ENCODE measurements around the gene H2BK1. TPM values are rescaled to one million over a fixed set of nuclear protein-coding genes. Genes with fewer than 3 reads are reported as not detected.

The H2BK1 gene
- total and polyA plus RNA-seq, 7 donors = 0.83 TPM; not detected in 6

DNA sequence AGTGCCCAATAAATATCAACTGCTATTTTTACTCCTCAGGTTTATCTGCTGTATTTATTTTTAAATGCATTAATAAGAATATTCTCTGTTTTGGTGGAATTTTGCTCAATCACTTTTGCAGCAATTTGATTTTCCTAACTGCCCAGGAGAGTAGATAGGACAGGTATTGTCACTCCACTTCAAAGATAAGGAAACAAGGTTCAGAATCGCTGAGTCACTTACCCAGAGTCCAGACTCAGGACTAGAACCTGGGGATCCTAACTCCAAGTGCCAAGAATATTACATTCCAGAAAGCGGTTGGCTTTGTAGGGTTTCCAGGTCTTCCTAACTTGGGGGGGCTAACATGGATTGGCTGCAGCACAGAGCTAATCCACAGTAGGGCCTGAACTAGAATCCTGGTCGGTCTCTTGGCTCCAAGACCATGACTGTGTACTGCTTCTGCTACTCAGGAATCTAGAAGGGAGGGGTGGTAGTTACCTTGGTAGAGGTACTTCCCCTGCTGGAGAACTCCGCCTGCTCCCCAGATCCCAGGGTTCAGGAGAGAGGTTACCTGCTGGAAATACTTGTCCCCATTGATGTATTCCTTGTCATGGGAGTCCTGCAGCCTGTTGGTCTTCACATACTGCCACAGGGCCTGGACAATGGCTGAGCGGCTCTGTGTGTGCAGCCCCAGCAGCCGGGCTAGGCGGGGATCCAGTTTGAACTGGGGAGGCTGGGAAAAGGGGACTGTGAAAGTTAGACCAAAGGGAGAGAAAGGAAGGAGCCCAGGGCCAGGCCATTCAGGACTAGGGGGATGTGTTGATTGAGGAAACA, 30.9 kb upstream of the H2BK1 start:
- WGBS, 3 donors = 74 to 85% (median 77%) methylated on average over 7 of the region's 7 CpGs
- peaks cover 51% of the 10 kb centered on the region for H3K4me1 ChIP-seq
- no peak for TF ChIP-seq CTCF (IDR thresholded peaks at IDR 0.05)
- H3K4me3 ChIP-seq = no peak overlapping the region
- ATAC-seq (no peak), DNase-seq (no peak)
- H3K36me3 ChIP-seq (ENCODE audit: insufficient read depth in 1 of 2, low read depth in 1 of 2) = peaks cover 0 to 79% of the 10 kb centered on the region in 2 donors
- intact Hi-C loops (cut with DNase I) = loop anchor here (5.0 kb wide), 3 partner anchors 49 to 119 kb away; no protein-coding TSS in a partner anchor
- peak overlapping the region; percentile 42 for H3K27ac ChIP-seq
- H3K27me3 ChIP-seq (ENCODE audit: insufficient read depth in 3 of 3, low read length in 2 of 3) = no peaks in the 10 kb centered on the region
- H3K9me3 ChIP-seq = no peaks in the 10 kb centered on the region

DNA sequence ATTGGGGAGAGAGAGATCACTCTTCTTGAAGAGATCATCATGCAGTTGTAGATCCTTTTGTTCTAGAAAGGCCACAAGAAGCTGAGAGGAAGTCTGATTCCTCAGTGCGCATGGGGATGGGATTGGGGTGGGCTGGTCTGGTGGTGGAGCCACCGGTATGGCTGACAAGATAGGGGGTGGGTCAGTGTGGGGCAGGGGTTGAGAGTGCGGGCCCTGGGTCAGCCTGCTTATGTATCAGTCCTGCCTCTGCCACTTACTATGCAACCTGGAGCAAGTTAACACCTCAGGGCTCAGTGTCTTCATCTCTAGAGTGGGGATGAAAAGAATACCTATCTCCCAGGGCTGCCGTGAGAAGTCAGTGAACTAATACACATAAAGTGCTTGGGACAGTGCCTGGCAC, 30.2 kb upstream of the H2BK1 start:
- peaks cover 45% of the 10 kb centered on the region for H3K4me1 ChIP-seq
- intact Hi-C loops (cut with DNase I) = loop anchor here (5.0 kb wide), 3 partner anchors 48 to 118 kb away; no protein-coding TSS in a partner anchor
- no peaks in the 10 kb centered on the region for H3K9me3 ChIP-seq
- DNase-seq (no peak), ATAC-seq (no peak)
- 59 to 70% (median 64%) methylated on average over 4 of the region's 4 CpGs for WGBS, 3 donors
- no peaks in the 10 kb centered on the region for H3K27me3 ChIP-seq (ENCODE audit: insufficient read depth in 3 of 3, low read length in 2 of 3)
- no peak for TF ChIP-seq CTCF (IDR thresholded peaks at IDR 0.05)
- H3K27ac ChIP-seq = peak overlapping the region; percentile 42
- peaks cover 0 to 85% of the 10 kb centered on the region in 2 donors for H3K36me3 ChIP-seq (ENCODE audit: insufficient read depth in 1 of 2, low read depth in 1 of 2)
- no peak overlapping the region for H3K4me3 ChIP-seq

- H3K27ac ChIP-seq = no peak overlapping the region
- no peak for DNase-seq
- intact Hi-C loops (cut with DNase I) = loop anchor here (5.0 kb wide), 3 partner anchors 48 to 118 kb away; no protein-coding TSS in a partner anchor
These were observed 29.7 kb upstream of the H2BK1 start for GRCh38 chr7:151239837-151240459.

More at GRCh38 chr7:151239837-151240459, 29.7 kb upstream of the H2BK1 start:
- Histone ChIP-seq H3K4me3 (no peak overlapping the region), H3K27me3 (ENCODE audit: insufficient read depth in 3 of 3, low read length in 2 of 3) (no peaks in the 10 kb centered on the region), H3K4me1 (peaks cover 39% of the 10 kb centered on the region), H3K9me3 (no peaks in the 10 kb centered on the region), H3K36me3 (ENCODE audit: insufficient read depth in 1 of 2, low read depth in 1 of 2) (peaks cover 6 to 91% of the 10 kb centered on the region in 2 donors)
- TF ChIP-seq CTCF (IDR thresholded peaks at IDR 0.05) = no peak
- 57 to 63% (median 57%) methylated on average over 11 of the region's 11 CpGs for WGBS, 3 donors
- no peak for ATAC-seq

Measured in psoas muscle (tissue), 8 donors.